Measurements from ENCODE around the gene SORL1.

Gene SORL1

GRCh38 chr11:121461843-121462242 is 9.7 kb downstream of the SORL1 start:
- Histone ChIP-seq H3K4me3 (ENCODE audit: low read depth in 1 of 2, low read length in 2 of 2) (no peak overlapping the region), H3K9me3 (ENCODE audit: insufficient read depth, low read length, severe bottlenecking) (no peaks in the 10 kb centered on the region), H3K27me3 (ENCODE audit: insufficient read depth, low read length, poor library complexity) (no peaks in the 10 kb centered on the region), H3K4me1 (ENCODE audit: insufficient read depth, low read length) (peaks cover 17% of the 10 kb centered on the region), H3K36me3 (ENCODE audit: insufficient read depth, low read length) (no peaks in the 10 kb centered on the region; the same call in 1 of the 2 replicates), H3K9ac (ENCODE audit: low read depth, low read length) (no peak overlapping the region), H3K27ac (ENCODE audit: low read length) (no peak overlapping the region), H2AFZ (ENCODE audit: low read depth, low read length) (no peak overlapping the region), H3K79me2 (ENCODE audit: insufficient read depth, low read length) (peaks cover 92% of the 10 kb centered on the region), H3K4me2 (ENCODE audit: insufficient read depth, low read length) (no peak overlapping the region), H4K20me1 (ENCODE audit: insufficient read depth, low read length) (peaks cover 20% of the 10 kb centered on the region)
- DNase-seq (no peak), ATAC-seq (ENCODE audit: insufficient read depth, low read depth) (no peak)
- TF ChIP-seq EZH2 (IDR thresholded peaks at IDR 0.05; ENCODE audit: borderline replicate concordance, low read depth, low read length, severe bottlenecking) (no peak), CTCF (IDR thresholded peaks at IDR 0.05; ENCODE audit: borderline replicate concordance, extremely low read depth, low read length, poor library complexity, severe bottlenecking) (no peak)

GRCh38 chr11:121463689-121464335 is 11.7 kb downstream of the SORL1 start:
- Histone ChIP-seq H4K20me1 (ENCODE audit: insufficient read depth, low read length) (peaks cover 21% of the 10 kb centered on the region), H3K9me3 (ENCODE audit: insufficient read depth, low read length, severe bottlenecking) (no peaks in the 10 kb centered on the region), H3K36me3 (ENCODE audit: insufficient read depth, low read length) (peaks cover 2% of the 10 kb centered on the region; the same call in 1 of the 2 replicates), H3K4me1 (ENCODE audit: insufficient read depth, low read length) (peaks cover 17% of the 10 kb centered on the region), H3K79me2 (ENCODE audit: insufficient read depth, low read length) (peaks cover 88% of the 10 kb centered on the region), H3K4me3 (ENCODE audit: low read depth in 1 of 2, low read length in 2 of 2) (no peak overlapping the region), H2AFZ (ENCODE audit: low read depth, low read length) (no peak overlapping the region), H3K27me3 (ENCODE audit: insufficient read depth, low read length, poor library complexity) (no peaks in the 10 kb centered on the region), H3K4me2 (ENCODE audit: insufficient read depth, low read length) (no peak overlapping the region), H3K9ac (ENCODE audit: low read depth, low read length) (no peak overlapping the region), H3K27ac (ENCODE audit: low read length) (no peak overlapping the region)
- TF ChIP-seq CTCF (IDR thresholded peaks at IDR 0.05; ENCODE audit: borderline replicate concordance, extremely low read depth, low read length, poor library complexity, severe bottlenecking) (no peak), EZH2 (IDR thresholded peaks at IDR 0.05; ENCODE audit: borderline replicate concordance, low read depth, low read length, severe bottlenecking) (no peak)
- no peak for ATAC-seq (ENCODE audit: insufficient read depth, low read depth)
- DNase-seq, result no peak

- H3K4me1 ChIP-seq (ENCODE audit: insufficient read depth, low read length), result peaks cover 17% of the 10 kb centered on the region
- H3K27me3 ChIP-seq (ENCODE audit: insufficient read depth, low read length, poor library complexity), result no peaks in the 10 kb centered on the region
- no peak overlapping the region for H3K27ac ChIP-seq (ENCODE audit: low read length)
- TF ChIP-seq EZH2 (IDR thresholded peaks at IDR 0.05; ENCODE audit: borderline replicate concordance, low read depth, low read length, severe bottlenecking), result no peak
- TF ChIP-seq CTCF (IDR thresholded peaks at IDR 0.05; ENCODE audit: borderline replicate concordance, extremely low read depth, low read length, poor library complexity, severe bottlenecking), result no peak
- ATAC-seq (ENCODE audit: insufficient read depth, low read depth), result peak; percentile 69
- peaks cover 5% of the 10 kb centered on the region; the same call in 1 of the 2 replicates for H3K36me3 ChIP-seq (ENCODE audit: insufficient read depth, low read length)
- no peak overlapping the region for H3K9ac ChIP-seq (ENCODE audit: low read depth, low read length)
- H4K20me1 ChIP-seq (ENCODE audit: insufficient read depth, low read length), result peaks cover 24% of the 10 kb centered on the region
- H3K4me3 ChIP-seq (ENCODE audit: low read depth in 1 of 2, low read length in 2 of 2), result no peak overlapping the region
- H3K4me2 ChIP-seq (ENCODE audit: insufficient read depth, low read length), result no peak overlapping the region
- no peak overlapping the region for H2AFZ ChIP-seq (ENCODE audit: low read depth, low read length)
- H3K9me3 ChIP-seq (ENCODE audit: insufficient read depth, low read length, severe bottlenecking), result no peaks in the 10 kb centered on the region
- DNase-seq, result peak; percentile 24
- H3K79me2 ChIP-seq (ENCODE audit: insufficient read depth, low read length), result peaks cover 86% of the 10 kb centered on the region
Observed at GRCh38 chr11:121464352-121464946, 12.3 kb downstream of the SORL1 start.
